GM18870 (cell line): ENCODE data around the gene KIF6.
"Not testable (repeated sequence)": the region's sequence is repeated elsewhere in the genome, so short reads cannot be mapped to it uniquely, and the experiment has no call there.

Source experiments
- ATAC-seq: cut with Tn5 transposase; IDR thresholded peaks from one replicate; pipeline ENCODE4 v1.9.1; 2021; ENCODE audit warnings: moderate library complexity; ENCODE audit not compliant: unreplicated experiment

KIF6 gene

DNA sequence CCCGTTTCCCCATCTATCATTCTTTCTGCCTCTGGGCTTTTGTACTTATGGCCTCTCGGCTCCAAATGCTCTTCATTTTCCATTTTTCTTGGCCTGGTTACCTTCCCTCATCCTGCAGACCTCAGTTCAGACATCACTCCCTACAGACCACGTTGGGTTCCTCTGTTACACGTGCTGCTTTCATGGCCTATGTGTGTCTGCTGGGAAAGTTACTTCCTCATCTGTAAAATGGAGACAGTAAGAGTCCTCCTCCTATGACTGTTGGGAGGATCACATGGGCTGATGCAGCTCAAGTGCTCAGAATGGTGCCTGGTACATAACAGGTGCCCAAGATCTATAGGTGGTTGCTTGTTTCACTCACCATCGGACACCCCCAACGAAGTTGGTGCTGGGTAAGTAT is 424.5 kb downstream of the KIF6 start:
- ATAC-seq: no peak

GRCh38 chr6:39298061-39298460 is 427.1 kb downstream of the KIF6 start:
- ATAC-seq: no peak

DNA sequence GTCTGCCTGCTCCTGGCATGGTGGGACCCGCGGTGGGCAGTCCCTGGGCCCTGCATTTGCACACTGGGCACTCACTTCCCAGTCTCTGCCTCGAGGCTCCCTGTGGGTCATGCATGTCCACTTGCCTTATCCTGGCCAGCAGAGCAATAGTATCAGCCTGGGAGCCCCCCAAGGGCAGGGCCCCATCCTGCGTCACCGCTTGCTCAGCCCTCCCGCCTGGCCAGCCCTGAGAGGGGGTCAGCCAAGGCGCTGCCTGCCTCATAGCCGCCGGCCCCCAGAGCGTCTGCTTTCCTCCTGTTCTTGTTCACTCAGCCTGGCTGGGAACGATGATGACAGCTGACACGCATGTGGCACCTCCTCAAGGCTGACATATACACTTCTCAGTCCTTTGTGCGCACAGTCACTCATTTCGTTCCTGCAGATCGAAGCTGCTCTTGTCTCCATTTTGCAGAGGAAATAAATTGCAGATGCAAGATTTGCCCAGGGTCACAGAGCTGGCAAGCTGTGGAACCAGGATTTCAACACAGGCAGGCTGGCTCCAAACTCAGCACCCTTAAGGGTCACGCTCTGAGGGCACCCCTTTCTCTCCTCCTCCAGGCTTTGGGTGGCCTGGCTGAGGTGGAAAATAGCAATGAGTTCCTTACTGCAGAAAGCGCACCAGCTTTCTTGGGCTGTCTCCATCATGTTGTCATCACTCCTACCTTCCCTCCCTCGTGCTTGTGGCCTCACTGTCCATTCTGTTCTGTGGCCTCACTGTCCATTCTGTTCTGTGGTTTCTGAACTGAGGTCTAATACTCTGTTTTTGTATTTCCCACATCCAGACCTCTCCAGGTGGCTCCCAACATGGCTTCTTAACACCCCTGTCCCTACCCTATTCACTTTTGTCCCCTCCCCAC is 428.2 kb downstream of the KIF6 start:
- ATAC-seq: no peak

- no peak for ATAC-seq
Observed at GRCh38 chr6:39295611-39296011, 429.6 kb downstream of the KIF6 start.

GRCh38 chr6:39294899-39295298 is 430.3 kb downstream of the KIF6 start:
- ATAC-seq: no peak

GRCh38 chr6:39294133-39294532 is 431.1 kb downstream of the KIF6 start:
- no peak for ATAC-seq

GRCh38 chr6:39292637-39293036 is 432.6 kb downstream of the KIF6 start:
- ATAC-seq: no peak

DNA sequence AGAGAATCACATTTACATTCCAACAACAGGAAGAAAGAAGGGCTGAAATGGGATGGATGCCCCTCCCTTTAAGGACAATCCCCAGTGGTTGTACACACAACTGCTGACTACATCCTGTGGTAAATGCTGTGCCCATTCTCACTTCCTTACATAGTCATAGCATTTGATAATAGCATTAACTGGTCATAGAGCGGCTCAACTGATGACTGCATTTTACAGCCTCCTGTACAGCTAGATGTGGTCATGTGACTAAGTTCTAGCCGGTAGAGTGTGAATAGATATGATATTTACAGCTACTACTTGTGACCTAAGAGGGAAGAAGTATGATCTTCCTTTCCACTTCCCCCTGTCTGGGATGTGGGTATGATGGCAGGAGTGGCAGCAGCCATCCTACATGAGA is 435.7 kb downstream of the KIF6 start:
- ATAC-seq: no peak

GRCh38 chr6:39287601-39288000 is 437.6 kb downstream of the KIF6 start:
- ATAC-seq: no peak

DNA sequence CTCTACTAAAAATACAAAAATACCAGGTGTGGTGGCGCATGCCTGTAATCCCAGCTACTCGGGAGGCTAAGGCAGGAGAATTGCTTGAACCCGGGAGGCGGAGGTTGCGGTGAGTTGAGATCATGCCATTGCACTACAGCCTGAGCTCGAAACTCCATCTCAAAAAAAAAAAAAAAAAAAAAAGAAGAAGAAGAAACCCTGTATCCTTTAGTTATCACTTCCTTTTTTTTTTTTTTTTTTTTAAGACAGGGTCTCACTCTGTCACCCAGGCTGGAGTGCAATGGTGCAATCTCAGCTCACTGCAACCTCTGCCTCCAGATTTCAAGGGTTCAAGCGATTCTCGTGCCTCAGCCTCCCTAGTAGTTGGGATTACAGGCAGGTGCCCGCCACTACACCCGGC is 438.6 kb downstream of the KIF6 start:
- not testable (repeated sequence) for ATAC-seq

DNA sequence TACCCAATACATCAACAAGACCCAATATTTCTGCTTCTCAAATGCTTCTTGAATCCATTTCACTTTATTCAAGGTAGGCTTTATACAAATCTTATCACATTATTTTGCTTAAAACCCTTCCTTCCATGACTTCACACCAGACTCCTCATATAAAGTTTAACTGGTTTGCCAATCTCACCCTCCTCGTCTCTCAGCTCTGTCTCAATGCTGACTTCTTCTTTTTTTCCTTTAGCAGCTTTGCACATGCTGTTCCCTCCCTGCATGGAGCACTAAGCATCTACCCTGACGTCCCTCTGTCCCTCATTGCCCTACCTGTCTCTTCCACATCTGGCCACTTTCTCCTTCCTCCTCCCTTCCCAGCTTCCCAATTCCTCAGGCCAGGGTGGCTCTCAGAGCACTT is 442.4 kb downstream of the KIF6 start:
- no peak for ATAC-seq

DNA sequence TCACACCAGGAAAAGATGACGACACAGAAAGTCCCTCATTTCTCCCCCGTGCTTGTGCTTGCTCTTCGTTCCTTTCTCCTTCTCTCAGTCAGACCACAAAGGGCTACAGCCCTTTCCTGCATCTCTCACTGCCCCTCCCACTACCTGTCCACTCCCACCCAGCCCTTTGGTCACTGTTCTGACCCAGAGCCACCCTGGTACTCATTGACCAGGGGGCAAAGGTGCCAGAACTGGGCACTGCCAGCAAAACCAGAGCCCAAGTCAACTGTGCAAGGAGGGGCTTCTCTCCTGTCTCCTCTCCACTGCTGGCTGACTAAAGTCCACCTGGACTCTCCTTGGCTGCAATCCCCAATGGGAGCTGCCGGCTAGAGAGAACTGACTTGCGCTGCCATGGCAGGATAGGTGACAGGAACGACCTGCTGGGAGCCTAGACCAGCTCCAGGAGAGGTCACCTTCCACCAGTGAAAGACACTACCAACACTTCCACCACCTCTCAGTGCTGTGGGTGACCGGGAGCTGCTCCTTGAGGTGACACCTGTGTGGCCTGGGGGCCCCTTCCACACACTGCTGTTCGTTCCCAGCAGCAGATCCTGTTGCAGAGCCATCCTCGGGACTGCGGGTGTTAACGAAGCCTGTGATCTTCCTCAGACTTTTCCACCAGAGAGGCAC is 443.8 kb downstream of the KIF6 start:
- no peak for ATAC-seq

- no peak for ATAC-seq
Observed at GRCh38 chr6:39280247-39280731, 444.9 kb downstream of the KIF6 start.
